NCI-H510A treated with DMSO at 0.1 percent for 48 hours (cell line): ENCODE measurements around the gene GAK.
A peak's percentile ranks its signal among the peaks of the same experiment; 100 is the strongest.
"Not testable (repeated sequence)": the region's sequence is repeated elsewhere in the genome, so short reads cannot be mapped to it uniquely, and the experiment has no call there.

Source experiments
- DNase-seq: peaks from one replicate; lab custom pipeline; 2025; lab: John Stamatoyannopoulos, UW

The GAK gene

DNA sequence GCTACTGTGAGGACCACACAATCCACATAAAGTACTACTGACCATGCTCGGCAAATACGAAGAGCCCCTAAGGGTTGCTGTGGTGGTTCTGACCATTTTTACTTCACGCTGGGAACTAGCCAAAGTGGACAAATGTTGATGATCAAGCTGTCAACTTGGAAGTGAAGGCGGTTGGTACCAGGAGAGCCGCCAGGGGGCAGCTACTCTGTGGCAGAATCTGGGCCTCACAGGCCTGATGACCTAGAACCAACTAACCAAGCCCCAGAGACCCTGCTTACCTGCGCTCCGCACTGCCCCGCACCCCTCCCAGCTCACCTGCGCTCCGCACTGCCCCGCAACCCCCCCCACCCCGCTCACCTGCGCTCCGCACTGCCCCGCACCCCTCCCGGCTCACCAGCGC is 5.6 kb downstream of the GAK start:
- DNase-seq: peak; percentile 0

DNA sequence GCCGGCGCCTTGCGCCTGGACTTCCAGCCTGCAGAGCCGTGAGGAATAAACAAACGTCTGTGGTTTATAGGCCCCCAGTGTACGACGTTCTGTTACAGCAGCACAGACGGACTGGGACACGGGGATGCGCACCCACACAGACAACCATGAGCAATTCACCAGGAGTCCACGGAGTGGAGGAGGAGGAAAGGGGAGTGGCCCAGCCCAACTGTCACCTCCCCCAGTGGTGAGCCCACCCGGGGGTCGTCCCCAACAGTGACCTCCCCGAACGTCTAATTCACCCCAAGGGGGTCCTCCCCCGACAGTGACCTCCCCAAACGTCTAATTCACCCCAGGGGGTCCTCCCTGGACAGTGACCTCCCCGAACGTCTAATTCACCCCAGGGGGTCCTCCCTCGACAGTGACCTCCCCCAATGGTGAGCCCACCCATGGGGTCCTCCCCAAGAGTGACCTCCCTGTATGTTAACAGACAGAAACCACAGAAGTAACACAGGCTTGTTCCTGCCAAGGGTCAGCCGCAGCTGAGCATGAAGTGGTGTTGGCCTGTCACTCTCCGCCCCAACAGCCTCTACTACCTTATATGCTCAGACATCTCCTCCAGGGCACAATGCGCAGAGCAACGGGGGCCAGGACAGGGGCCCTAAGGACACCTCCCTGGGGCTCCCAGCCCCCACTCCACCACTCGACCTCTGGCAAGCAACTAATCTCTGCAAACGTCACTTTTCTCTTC is 6.2 kb downstream of the GAK start:
- no peak for DNase-seq

DNA sequence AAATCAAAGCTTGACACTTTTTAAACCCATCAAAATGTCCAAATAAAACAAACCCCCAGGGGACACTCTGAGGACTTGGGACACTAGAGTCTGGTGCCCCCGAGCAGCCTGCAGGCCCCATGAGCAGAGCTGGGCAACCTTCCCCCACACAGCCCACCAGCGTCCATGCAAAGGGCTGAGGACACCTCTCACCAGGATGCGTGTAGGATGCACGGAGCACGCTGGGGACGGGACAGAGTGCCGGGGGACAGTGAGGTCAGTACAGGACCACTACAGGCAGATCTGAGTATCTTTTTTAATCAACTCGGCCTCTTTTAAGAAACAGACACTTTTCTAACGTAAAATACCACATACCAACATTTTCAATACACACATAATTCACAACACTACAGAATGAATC is 6.9 kb downstream of the GAK start:
- no peak for DNase-seq

DNA sequence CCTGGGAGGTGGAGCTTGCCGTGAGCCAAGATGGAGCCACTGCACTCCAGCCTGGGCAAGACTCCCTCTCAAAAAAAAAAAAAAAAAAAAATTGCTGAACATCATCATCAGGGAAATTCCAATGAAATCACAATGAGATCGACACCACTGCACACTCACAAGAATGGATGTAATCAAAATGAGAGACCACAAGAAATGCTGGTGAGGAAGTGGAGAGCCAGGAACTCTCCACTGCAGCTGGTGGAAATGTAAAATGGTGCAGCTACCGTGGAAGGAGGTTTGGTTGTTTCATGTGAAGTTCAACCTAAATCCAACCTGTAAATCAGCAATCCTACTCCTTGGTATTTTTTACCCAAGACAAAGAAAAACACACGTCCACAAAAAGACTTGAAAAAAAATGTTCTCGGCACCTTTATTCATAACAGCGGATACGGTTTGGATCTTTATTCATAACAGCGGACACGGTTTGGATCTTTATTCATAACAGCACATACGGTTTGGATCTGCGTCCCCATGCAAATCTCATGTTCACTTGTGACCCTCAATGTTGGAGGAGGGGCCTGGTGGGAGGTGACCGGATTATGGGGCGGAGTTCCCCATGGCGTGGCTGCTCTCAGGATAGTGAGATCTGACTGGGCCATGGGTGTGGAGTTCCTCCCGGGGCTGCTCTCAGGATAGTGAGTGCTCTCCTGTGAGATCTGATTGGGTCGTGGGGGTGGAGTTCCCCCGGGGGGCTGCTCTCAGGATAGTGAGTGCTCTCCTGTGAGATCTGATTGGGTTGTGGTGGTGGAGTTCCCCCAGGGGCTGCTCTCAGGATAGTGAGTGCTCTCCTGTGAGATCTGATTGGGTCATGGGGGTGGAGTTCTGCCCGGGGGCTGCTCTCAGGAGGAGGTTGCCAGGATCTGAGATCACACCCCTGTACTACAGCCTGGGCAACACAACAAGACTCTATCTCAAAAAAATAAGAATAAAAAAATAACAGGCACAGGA is 7.7 kb downstream of the GAK start:
- no peak for DNase-seq

DNA sequence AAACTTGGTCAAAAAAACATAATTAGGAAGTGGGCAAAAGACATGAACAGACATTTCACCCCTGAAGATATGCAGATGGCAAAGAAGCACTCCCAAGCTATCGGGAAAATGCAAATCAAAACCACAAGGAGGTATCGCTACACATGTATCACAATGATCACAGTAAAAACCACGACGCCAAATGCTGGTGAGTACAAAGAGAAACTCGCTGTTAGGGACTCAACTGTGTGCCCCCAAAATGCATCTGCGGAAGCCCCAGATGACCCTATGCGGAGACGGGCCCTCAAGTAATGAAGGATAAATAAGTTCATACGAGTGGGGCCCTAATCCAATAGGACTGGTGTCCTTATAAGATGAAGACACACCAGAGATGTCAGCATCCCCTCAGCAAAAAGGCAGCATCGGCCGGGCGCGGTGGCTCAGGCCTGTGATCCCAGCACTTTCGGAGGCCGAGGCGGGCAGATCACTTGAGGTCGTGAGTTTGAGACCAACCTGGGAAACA is 10.2 kb downstream of the GAK start:
- no peak for DNase-seq

- DNase-seq: not testable (repeated sequence)
Observed at GRCh38 chr4:919004-919680, 13.0 kb downstream of the GAK start.

- not testable (repeated sequence) for DNase-seq
Observed at GRCh38 chr4:918591-918990, 13.5 kb downstream of the GAK start.

DNA sequence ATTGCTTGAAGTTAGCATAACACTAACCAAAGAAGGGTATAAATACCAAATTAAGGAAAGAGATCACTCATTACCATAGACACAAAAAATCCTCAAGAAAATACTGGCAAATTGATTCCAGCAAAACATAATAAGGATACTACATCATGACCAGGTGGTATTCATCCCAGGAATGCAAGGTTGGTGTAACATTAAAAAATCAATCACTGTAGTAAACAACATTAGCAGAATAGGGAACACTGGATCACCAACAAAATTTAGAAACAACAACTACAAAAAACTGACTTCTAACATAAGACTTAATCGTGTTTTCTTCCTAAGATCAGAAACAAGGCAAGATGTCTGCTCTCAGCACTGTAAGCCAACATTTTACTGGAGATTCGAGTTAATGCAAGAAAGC is 14.1 kb downstream of the GAK start:
- no peak for DNase-seq

DNA sequence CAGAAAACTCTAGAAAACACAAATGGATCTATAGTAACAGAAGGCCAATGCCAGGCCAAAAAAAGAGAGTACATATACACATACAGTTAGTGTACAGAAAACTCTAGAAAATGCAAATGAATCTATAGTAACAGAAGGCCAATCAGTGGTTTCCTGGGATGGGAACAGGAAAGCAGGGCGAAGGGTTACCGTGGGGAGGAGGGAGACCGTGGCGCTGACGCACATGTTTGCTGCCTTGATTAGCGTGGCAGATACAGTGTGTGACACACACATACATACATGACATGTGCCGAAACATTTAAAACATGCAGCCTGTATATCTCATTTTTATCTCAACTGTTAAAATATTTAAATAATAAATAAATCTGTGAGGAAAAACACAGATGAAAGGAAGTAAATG is 14.7 kb downstream of the GAK start:
- DNase-seq: no peak

- DNase-seq: no peak
Observed at GRCh38 chr4:915595-915994, 16.5 kb downstream of the GAK start.

DNA sequence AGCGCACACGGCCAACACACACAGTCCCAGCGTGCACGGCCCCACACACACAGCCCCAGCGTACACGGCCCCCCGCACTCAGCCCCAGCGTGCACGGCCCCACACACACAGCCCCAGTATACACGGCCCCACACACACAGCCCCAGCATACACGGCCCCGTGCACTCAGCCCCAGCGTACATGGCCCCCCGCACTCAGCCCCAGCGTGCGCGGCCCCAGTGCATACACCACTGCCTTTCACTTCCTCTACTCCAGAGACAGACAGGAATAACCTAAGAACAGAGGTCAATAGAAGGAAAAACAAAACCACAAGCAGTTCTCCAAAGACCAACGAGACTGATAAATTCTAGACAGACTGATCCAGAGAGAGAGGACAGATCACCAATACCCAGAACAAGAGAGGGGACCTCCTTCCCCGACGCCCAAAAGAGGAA is 17.1 kb downstream of the GAK start:
- DNase-seq: no peak

DNA sequence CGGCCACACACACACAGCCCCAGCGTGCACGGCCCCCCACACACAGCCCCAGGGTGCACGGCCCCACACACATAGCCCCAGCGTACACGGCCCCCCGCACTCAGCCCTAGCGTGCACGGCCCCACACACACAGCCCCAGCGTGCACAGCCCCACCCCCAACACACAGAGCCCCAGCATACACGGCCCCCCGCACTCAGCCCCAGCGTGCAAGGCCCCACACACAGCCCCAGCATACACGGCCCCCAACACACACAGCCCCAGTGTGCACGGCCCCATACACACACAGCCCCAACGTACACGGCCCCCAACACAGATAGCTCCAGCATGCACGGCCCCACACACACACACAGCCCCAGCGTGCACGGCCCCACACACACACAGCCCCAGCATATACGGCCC is 17.6 kb downstream of the GAK start:
- DNase-seq: no peak

DNA sequence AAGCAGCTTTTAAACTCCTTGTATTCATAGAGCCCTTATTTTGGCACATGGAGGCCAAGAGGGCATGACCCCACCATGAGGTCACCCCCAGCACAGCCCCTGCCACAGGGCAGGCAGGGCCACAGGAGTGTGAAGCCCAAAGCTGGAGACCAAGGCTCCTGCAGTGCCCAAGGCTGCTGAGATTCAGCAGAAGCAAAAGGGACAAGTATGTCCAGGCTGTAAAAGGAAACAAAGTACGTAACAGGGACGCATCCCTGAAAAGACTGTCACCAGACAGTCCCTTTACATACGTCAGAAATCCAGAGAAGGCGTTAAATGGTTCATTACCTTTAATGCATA is 18.9 kb downstream of the GAK start:
- no peak for DNase-seq

- no peak for DNase-seq
Observed at GRCh38 chr4:912548-913279, 19.4 kb downstream of the GAK start.

GRCh38 chr4:911871-912490 is 20.1 kb downstream of the GAK start:
- DNase-seq: no peak

- DNase-seq: no peak
Observed at GRCh38 chr4:911221-911751, 20.8 kb downstream of the GAK start.

- DNase-seq: no peak
Observed at GRCh38 chr4:910366-911091, 21.6 kb downstream of the GAK start.

GRCh38 chr4:909821-910220 is 22.3 kb downstream of the GAK start:
- DNase-seq: no peak

DNA sequence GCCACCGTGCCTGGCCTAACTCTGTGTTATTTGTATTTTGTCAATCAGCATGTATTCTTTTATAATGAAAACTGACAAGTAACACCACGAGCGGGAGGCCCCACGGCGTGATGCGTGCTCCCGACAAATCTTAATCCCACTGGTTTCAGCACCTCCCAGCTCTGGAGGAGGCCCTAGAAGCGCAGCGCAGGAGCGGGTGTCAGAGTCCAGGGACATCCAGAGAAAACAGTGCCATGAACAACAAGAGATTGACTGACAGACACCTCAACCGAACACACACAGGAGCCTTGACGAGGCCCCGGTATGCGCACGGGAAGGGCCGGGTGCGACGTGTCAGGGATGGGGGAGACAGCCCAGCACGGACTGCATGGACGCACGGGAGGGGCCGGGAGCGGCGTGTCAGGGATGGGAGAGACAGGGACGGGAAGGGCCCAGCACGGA is 23.0 kb downstream of the GAK start:
- DNase-seq: no peak

DNA sequence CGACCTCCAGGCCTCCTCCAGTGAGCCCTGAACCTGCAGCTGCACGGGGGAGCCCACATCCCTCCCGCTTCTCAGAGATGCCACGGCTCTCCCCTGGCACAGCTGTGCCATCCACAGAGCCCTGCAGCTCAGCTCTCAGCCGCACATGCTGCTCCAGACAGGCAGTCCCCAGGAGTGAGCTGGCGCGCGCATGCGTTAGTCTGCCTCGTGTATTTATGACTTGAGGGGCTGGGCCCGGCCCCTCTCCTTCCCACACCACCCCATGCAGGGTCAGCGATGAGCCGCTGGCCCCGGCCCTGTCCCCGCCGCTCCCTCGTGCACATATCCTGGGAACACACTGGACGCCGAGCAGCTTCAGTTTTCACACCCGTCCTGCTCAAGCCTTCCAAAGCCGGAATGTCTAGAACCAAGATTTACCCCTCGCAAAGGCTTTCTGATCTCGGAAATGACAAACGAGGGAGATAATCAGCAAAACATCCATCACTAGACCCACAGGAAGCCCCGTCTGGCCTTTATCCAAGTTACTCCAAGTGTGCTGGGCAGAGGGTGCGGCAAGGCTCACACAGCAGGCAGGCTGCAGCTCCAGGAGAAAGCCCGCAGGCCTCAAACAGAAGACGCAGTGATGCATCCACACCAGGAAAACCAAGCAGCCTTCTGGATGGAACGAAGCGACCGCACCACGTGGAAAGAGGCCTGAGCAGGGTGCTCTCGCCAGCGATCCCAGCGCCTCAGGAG is 24.3 kb downstream of the GAK start:
- DNase-seq: no peak
